SU-DHL-6 (cell line): Measurements from ENCODE around the gene CELSR1.

Source experiments
- H2AFZ ChIP-seq: fragments of 200-600 bp; sonication (generic); 2 replicates; pipeline ENCODE4 v1.6.1; 2014; ENCODE audit warnings: low read depth, mild to moderate bottlenecking, moderate library complexity, mixed read lengths, antibody characterized with exemption, low read length; ENCODE audit not compliant: severe bottlenecking
- H3F3A ChIP-seq: fragments of 200-600 bp; shearing (Covaris generic); 2 replicates; pipeline ENCODE4 v1.6.0; 2016; ENCODE audit warnings: antibody characterized with exemption, mild to moderate bottlenecking; ENCODE audit not compliant: insufficient read depth
- H3K27ac ChIP-seq: fragments of 200-600 bp; sonication (generic); 2 replicates; pipeline ENCODE4 v1.5.1; 2016; ENCODE audit warnings: low read depth, mild to moderate bottlenecking, low read length, moderate library complexity, mixed read lengths
- H3K27me3 ChIP-seq: fragments of 200-600 bp; sonication (generic), shearing (Covaris generic); 2 replicates; pipeline ENCODE4 v1.6.0; 2014; ENCODE audit warnings: mild to moderate bottlenecking, low read length
- H3K36me3 ChIP-seq: fragments of 200-600 bp; sonication (generic); 2 replicates; pipeline ENCODE4 v1.6.1; 2014; ENCODE audit warnings: mild to moderate bottlenecking, low read length, mixed read lengths
- H3K4me2 ChIP-seq: fragments of 300-600, 200-600 bp; shearing (Covaris generic), sonication (generic); 2 replicates; pipeline ENCODE4 v1.6.0; 2014; ENCODE audit warnings: low read length, low read depth, mild to moderate bottlenecking; ENCODE audit not compliant: poor library complexity, severe bottlenecking
- H3K4me3 ChIP-seq: fragments of 200-600 bp; sonication (generic); 2 replicates; pipeline ENCODE4 v1.5.1; 2014; ENCODE audit warnings: antibody characterized with exemption, low read length, mild to moderate bottlenecking, mixed read lengths; ENCODE audit not compliant: insufficient read depth, poor library complexity, severe bottlenecking
- H3K79me2 ChIP-seq: fragments of 200-600 bp; sonication (generic); 2 replicates; pipeline ENCODE4 v1.6.1; 2014; ENCODE audit warnings: mild to moderate bottlenecking, low read length, moderate library complexity; ENCODE audit not compliant: insufficient read depth
- H3K9ac ChIP-seq: fragments of 200-600 bp; sonication (generic); 2 replicates; pipeline ENCODE4 v1.7.0; 2014; ENCODE audit warnings: mild to moderate bottlenecking, low read length
- H3K9me2 ChIP-seq: fragments of 200-600 bp; sonication (generic); replicated peaks from 2 replicates; pipeline ENCODE4 v1.6.1; 2014; ENCODE audit warnings: low read length; ENCODE audit not compliant: insufficient read depth
- H3K9me3 ChIP-seq: fragments of 200-600 bp; sonication (generic); 2 replicates; pipeline ENCODE4 v1.6.1; 2014; ENCODE audit warnings: low read length, mixed read lengths; ENCODE audit not compliant: insufficient read depth
- H4K20me1 ChIP-seq: fragments of 200-600 bp; sonication (generic); 2 replicates; pipeline ENCODE4 v1.6.1; 2014; ENCODE audit warnings: low read depth, mild to moderate bottlenecking, antibody characterized with exemption, low read length, moderate library complexity, mixed read lengths
- EZH2phosphoT487 ChIP-seq: fragments of 200-600 bp; sonication (generic), shearing (Covaris generic); conservative IDR thresholded peaks from 2 replicates; pipeline ENCODE4 v1.6.1; 2018; ENCODE audit warnings: mild to moderate bottlenecking, antibody characterized with exemption, low read length, moderate library complexity, mixed read lengths
- TF ChIP-seq, protein P1 (sequence below): fragments of 200-600 bp; sonication (generic); IDR thresholded peaks from one replicate; pipeline ENCODE4 v1.5.1; 2017; ENCODE audit warnings: antibody characterized with exemption, mild to moderate bottlenecking, low read length, moderate library complexity; ENCODE audit not compliant: insufficient read depth, poor library complexity, severe bottlenecking

CELSR1 gene

DNA sequence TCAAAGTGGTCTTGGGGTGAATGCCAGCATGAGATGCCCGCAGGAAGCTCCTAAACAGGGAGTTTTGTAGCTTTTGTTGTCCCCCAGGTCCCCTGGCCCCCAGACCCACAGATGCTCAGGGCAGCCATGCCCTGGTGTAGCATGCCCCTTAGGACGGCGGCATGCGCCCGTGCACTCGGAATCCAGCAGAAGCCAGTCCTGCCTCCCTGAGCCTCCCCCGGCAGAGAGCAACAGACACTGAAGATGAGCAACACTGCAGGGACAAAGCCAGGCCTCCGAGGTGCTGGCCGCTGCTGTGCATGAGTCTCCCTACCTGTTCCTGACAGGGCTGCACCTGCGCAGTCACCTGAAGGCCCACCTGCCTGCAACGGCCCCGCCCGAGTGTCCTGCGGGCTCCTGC, 142.8 kb downstream of the CELSR1 start:
- H3K4me3 ChIP-seq, result no peak overlapping the region
- TF ChIP-seq, protein P1, sequence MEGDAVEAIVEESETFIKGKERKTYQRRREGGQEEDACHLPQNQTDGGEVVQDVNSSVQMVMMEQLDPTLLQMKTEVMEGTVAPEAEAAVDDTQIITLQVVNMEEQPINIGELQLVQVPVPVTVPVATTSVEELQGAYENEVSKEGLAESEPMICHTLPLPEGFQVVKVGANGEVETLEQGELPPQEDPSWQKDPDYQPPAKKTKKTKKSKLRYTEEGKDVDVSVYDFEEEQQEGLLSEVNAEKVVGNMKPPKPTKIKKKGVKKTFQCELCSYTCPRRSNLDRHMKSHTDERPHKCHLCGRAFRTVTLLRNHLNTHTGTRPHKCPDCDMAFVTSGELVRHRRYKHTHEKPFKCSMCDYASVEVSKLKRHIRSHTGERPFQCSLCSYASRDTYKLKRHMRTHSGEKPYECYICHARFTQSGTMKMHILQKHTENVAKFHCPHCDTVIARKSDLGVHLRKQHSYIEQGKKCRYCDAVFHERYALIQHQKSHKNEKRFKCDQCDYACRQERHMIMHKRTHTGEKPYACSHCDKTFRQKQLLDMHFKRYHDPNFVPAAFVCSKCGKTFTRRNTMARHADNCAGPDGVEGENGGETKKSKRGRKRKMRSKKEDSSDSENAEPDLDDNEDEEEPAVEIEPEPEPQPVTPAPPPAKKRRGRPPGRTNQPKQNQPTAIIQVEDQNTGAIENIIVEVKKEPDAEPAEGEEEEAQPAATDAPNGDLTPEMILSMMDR, result no peak
- TF ChIP-seq EZH2phosphoT487, result no peak
- no peaks in the 10 kb centered on the region for H3K9me2 ChIP-seq
- H3K36me3 ChIP-seq, result no peaks in the 10 kb centered on the region
- no peaks in the 10 kb centered on the region for H3K27me3 ChIP-seq
- no peak overlapping the region for H3K9ac ChIP-seq
- H4K20me1 ChIP-seq, result no peaks in the 10 kb centered on the region
- no peaks in the 10 kb centered on the region for H3K9me3 ChIP-seq
- no peaks in the 10 kb centered on the region for H3F3A ChIP-seq
- no peak overlapping the region for H3K4me2 ChIP-seq
- H3K79me2 ChIP-seq, result no peaks in the 10 kb centered on the region
- no peak overlapping the region for H2AFZ ChIP-seq
- H3K27ac ChIP-seq, result no peak overlapping the region

DNA sequence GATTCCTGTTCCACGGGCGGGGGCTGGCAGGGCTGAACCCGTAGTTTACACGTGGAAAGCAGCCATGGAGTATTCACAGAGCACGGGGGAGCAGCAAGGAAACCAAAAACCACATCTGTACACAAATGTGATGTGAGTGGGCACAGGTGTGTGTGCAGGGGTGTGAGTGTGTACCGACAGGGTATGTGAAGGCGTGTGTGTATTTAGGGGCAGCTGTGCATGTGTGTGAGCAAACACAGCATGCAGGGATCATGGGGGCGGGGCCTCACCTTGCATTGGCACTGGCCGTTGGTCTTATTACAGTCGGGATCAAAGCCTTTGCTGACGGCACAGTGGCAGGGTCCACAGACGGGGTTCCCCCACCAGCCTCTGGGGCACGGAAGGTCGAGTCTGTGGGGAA, 143.5 kb downstream of the CELSR1 start:
- Histone ChIP-seq H3K9me3 (no peaks in the 10 kb centered on the region), H3K27me3 (no peaks in the 10 kb centered on the region), H3K27ac (no peak overlapping the region), H4K20me1 (no peaks in the 10 kb centered on the region), H3K36me3 (no peaks in the 10 kb centered on the region), H3K4me3 (no peak overlapping the region), H3K9me2 (no peaks in the 10 kb centered on the region), H3K9ac (no peak overlapping the region), H3K79me2 (no peaks in the 10 kb centered on the region), H3K4me2 (no peak overlapping the region), H2AFZ (no peak overlapping the region), H3F3A (no peaks in the 10 kb centered on the region)
- TF ChIP-seq EZH2phosphoT487, result no peak
- TF ChIP-seq, protein P1, result no peak

DNA sequence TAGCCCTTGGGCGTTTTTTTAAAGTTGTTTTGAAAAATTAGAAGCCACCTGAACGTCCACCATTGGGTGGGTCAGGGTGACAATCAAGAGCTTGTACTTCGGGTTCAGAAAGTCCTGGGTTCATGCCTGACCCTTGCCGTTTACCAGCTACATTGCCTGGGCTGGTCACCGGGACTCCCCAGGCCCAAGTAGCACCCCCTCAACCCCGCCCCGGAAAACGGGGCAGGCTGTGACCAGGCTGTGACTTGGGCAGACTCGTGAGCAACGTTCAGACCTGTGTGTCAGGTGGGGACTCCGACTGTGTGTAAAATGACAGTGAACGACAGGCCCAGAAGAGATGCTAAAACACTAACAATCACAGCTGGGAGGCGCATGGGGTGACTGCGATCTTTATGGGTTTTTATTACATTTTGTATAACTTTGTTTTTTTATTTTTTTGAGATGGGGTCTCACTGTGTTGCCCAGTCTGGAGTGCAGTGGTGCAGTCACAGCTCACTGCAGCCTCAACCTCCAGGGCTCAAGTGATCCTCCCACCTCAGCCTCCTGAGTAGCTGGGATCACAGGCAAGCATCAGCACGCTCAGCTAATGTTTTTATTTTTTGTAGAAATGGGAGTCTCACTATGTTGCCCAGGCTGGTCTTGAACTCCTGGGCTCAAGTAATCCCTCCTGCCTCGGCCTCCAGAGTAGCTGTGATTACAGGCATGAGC, 145.1 kb downstream of the CELSR1 start:
- no peak for TF ChIP-seq EZH2phosphoT487
- TF ChIP-seq, protein P1, result no peak
- H3K9ac ChIP-seq, result no peak overlapping the region
- H4K20me1 ChIP-seq, result no peaks in the 10 kb centered on the region
- H3K36me3 ChIP-seq, result no peaks in the 10 kb centered on the region
- no peaks in the 10 kb centered on the region for H3K79me2 ChIP-seq
- H3K9me3 ChIP-seq, result no peaks in the 10 kb centered on the region
- no peak overlapping the region for H3K4me3 ChIP-seq
- H3K27ac ChIP-seq, result no peak overlapping the region
- no peak overlapping the region for H3K4me2 ChIP-seq
- no peaks in the 10 kb centered on the region for H3K27me3 ChIP-seq
- H3F3A ChIP-seq, result no peaks in the 10 kb centered on the region
- H3K9me2 ChIP-seq, result no peaks in the 10 kb centered on the region
- no peak overlapping the region for H2AFZ ChIP-seq
